ENCODE data around the gene ASPN. TPM values are rescaled to one million over a fixed set of nuclear protein-coding genes. Genes with fewer than 3 reads are reported as not detected.

ASPN gene
- total and polyA plus RNA-seq, 10 of the 15 experiments (the other 5 are each of a cell fraction or from before 2014, with no cell fraction given): 0.03 to 0.47 (median 0.42) TPM; not detected in 7

DNA sequence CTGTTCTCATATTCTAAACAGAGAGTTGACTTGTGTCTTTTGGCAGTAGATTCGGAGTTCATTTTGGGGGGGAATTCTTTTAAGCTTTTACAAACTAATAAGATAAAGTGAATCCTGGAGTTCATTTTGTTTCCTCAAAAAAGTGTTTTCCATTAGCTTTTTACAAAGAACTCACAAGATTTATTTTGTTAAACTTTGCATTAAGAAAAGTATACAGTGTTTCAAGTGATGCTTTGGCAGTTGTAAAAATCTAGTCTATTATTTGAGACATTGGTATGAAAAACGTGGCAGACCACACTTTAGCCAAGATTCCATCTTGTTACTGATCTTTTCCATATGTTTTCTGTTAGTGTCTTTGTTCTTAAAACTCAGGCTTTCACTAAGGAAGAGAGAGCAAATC, 56.8 kb downstream of the ASPN start:
- ChIA-PET RAD21 (ENCODE audit: unreplicated experiment) (no interaction called here), SMC1A (ENCODE audit: uncharacterized antibody, unreplicated experiment) (interaction anchor here (1.1 kb wide), 1 partner anchor 111 kb away, joined by 3 read pairs; no protein-coding TSS in a partner anchor), CTCF (interaction anchor here (0.6 to 1.4 kb wide), 3 partner anchors 9 to 286 kb away, joined by 3 to 4 read pairs (median 3); no protein-coding TSS in a partner anchor), POLR2A (no interaction called here)
- Histone ChIP-seq H4K20me1 (ENCODE audit: control insufficient read depth, insufficient read depth) (no peaks in the 10 kb centered on the region), H3K79me2 (ENCODE audit: control insufficient read depth, insufficient read depth, low read length) (no peaks in the 10 kb centered on the region), H3K36me3 (ENCODE audit: control insufficient read depth in 2 of 2, insufficient read depth in 2 of 2, low read length in 1 of 2) (no peaks in the 10 kb centered on the region), H3K9ac (ENCODE audit: control insufficient read depth, insufficient read depth, low read length) (no peak overlapping the region), H2AFZ (ENCODE audit: control insufficient read depth, low read depth, low read length) (no peak overlapping the region), H3K27ac (ENCODE audit: control insufficient read depth, insufficient read depth) (no peak overlapping the region), H3K4me3 (no peak overlapping the region), H3K4me2 (ENCODE audit: control insufficient read depth, insufficient read depth) (no peak overlapping the region), H3K9me3 (replicated peaks; ENCODE audit: control insufficient read depth, insufficient read depth, low read length) (no peaks in the 10 kb centered on the region), H3K4me1 (ENCODE audit: control insufficient read depth, insufficient read depth, low read length) (no peaks in the 10 kb centered on the region), H3K27me3 (replicated peaks in 1 of 2; ENCODE audit: control insufficient read depth in 2 of 2, insufficient read depth in 2 of 2, low read length in 1 of 2) (no peaks in the 10 kb centered on the region)
- in situ Hi-C loops (cut with MboI): no loop called here
- DNase-seq (ENCODE audit: low read depth, low spot score): no peak
- intact Hi-C loops (cut with micrococcal nuclease; ENCODE audit: unreplicated experiment): no loop called here
- no TSS peak for BruUV-seq (replicated peaks)
- no peak for TF ChIP-seq FOXM1 (IDR thresholded peaks at IDR 0.05; ENCODE audit: low read depth, low read length)
- TF ChIP-seq NFIC (IDR thresholded peaks at IDR 0.05; ENCODE audit: low read depth, low read length): no peak
- TF ChIP-seq, protein P1, sequence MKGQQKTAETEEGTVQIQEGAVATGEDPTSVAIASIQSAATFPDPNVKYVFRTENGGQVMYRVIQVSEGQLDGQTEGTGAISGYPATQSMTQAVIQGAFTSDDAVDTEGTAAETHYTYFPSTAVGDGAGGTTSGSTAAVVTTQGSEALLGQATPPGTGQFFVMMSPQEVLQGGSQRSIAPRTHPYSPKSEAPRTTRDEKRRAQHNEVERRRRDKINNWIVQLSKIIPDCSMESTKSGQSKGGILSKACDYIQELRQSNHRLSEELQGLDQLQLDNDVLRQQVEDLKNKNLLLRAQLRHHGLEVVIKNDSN (IDR thresholded peaks at IDR 0.05; ENCODE audit: borderline replicate concordance, extremely low read length, insufficient read depth, low read depth, low read length): no peak
- TF ChIP-seq, protein P2, sequence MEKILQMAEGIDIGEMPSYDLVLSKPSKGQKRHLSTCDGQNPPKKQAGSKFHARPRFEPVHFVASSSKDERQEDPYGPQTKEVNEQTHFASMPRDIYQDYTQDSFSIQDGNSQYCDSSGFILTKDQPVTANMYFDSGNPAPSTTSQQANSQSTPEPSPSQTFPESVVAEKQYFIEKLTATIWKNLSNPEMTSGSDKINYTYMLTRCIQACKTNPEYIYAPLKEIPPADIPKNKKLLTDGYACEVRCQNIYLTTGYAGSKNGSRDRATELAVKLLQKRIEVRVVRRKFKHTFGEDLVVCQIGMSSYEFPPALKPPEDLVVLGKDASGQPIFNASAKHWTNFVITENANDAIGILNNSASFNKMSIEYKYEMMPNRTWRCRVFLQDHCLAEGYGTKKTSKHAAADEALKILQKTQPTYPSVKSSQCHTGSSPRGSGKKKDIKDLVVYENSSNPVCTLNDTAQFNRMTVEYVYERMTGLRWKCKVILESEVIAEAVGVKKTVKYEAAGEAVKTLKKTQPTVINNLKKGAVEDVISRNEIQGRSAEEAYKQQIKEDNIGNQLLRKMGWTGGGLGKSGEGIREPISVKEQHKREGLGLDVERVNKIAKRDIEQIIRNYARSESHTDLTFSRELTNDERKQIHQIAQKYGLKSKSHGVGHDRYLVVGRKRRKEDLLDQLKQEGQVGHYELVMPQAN (conservative IDR thresholded peaks at IDR 0.05): no peak
- TF ChIP-seq ETV6 (conservative IDR thresholded peaks at IDR 0.05 in 1 of 2, IDR thresholded peaks at IDR 0.05 in 1 of 2; ENCODE audit: borderline replicate concordance in 1 of 2, low read depth in 1 of 2): no peak
- 76% methylated on average over 2 of the region's 2 CpGs for WGBS (ENCODE audit: insufficient coverage, insufficient replicate concordance, low lambda C conversion rate, missing lambda C conversion rate)
- no peak for FAIRE-seq
- no peak for ATAC-seq

Data from GM12878 (cell line).